ENCODE measurements around the gene TEX55.
A peak's percentile ranks its signal among the peaks of the same experiment; 100 is the strongest.
"Not testable (repeated sequence)": the region's sequence is repeated elsewhere in the genome, so short reads cannot be mapped to it uniquely, and the experiment has no call there.

TEX55 gene

DNA sequence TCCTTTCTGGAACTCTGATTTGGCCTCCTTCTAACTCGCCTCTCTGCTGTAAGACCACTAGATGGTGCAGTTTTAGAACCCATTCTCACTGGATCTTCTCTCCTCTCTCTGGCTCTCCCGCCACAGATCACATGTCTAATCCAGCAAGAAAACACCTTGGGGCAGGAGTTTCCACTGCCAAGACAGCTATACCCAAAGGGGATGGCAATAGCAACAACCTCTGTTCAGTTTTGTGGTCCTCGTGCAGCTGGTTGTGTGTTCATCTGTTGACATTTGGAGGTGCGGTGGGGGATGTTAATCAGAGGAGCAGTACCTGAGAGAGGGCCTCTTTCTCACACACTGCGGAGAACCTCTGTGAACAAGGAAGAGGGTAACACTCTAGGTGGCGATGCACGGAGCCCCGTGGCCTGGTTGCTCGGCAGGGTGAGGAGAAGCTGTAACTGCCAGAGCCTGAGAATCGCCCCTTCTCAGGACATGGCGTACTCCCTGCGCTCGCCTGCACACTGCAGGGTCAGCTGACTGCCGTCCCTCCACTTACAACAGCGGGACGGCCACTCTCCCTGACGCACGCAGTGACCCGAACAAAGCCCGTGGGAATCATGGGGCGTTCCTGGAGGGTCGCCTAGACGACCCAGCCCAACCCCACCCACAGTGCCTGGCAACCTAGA is at the start of gene TEX55:
TSS of gene TEX55 (plus strand) at position 666 of the 668 bp plus-strand sequence. CDS start 25 bp downstream, outside the sequence.
- peak; percentile 2 for DNase-seq

GRCh38 chr3:119098003-119098402 is 48.0 kb upstream of the TEX55 start:
- DNase-seq: no peak

- peak; percentile 27 for DNase-seq
Observed at GRCh38 chr3:119098619-119099222, 47.2 kb upstream of the TEX55 start.

DNA sequence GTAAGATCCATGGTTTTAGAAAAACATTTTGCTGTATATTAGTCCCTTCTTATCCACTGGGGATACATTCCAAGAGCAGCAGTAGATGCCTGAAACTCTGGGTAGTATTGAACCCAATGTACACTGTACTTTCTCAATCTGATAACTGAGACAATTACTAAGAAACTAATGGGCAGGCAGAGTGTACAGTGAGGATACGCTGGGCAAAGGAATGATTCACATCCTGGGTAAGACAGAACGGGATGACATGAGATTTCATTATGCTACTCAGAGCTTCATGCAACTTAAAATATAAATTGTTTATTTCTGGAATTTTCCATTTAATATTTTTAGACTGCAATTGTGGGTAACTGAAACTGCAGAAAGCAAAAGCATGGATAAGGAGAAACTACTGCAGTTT is 46.2 kb upstream of the TEX55 start:
- no peak for DNase-seq

GRCh38 chr3:119104031-119104430 is 41.9 kb upstream of the TEX55 start:
- DNase-seq: no peak

GRCh38 chr3:119118330-119118729 is 27.6 kb upstream of the TEX55 start:
- not testable (repeated sequence) for DNase-seq

DNA sequence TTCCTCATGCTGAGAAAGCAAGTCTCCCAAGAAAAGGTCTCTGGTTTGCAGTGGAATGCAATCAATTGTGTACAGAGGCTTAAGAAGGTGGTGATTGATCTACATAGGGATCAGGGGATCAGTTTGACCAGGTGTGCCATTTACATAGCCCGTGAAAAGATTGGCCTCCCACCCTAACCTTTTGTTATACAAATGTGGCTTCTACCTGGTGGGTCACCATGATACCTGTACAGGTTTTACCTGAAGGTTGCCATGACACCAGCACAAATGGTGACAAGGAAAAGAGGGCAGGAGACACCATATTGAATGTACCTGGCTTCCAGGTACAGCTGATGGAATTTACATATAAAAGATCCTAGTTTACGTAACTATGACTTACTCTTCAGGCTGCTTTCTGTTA is 25.5 kb upstream of the TEX55 start:
- no peak for DNase-seq

- DNase-seq: no peak
Observed at GRCh38 chr3:119122350-119122749, 23.6 kb upstream of the TEX55 start.

- DNase-seq: no peak
Observed at GRCh38 chr3:119125342-119125741, 20.6 kb upstream of the TEX55 start.

DNA sequence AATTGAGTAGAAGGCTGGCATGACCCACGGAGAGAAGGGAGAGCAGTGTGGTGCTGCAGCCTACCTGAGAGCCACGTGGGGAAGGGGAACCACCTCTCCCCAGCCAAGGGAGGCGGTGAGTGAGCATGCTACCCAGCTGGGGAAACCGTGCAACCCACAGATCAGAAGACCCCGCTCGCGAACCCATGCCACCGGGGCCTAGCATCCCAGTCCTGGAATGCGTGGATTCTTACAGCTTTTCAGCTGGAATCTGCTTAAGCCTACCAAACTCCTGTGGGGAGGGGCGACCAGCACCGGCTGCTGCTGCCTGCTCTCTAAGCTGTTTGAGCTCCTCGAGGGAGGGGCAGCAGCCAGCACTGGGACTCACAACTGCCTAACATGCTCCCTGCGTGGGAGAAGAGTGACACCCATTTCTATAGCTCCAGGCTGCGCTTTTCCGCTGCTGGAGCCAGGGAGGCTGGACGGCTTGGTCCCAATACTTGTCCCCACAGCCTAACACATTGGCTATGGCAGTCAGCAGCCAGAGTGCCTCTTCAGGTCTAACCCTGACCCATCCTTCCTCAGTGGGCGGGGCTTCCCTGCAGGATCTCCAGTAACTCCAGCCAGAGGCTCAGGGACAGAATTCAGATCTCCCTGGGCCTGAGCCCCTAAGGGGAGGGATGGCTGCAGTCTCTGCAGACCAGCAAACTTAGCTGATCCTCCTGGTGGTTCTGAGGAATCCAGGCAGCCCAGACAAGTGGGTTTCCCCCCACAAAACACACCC is 20.0 kb upstream of the TEX55 start:
- no peak for DNase-seq

GRCh38 chr3:119130291-119130690 is 15.7 kb upstream of the TEX55 start:
- DNase-seq: not testable (repeated sequence)

DNA sequence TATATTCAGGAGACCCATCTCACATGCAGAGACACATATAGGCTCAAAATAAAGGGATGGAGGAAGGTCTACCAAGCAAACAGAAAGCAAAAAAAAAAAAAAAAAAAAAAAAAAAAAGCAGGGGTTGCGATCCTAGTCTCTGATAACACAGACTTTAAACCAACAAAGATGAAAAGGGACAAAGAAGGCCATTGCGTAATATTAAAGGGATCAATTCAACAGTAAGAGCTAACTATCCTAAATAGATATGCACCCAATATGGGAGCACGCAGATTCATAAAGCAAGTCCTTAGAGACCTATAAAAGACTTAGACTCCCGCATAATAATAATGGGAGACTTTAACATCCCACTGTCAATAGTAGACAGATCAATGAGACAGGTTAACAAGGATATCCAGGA is 13.7 kb upstream of the TEX55 start:
- DNase-seq: not testable (repeated sequence)

DNA sequence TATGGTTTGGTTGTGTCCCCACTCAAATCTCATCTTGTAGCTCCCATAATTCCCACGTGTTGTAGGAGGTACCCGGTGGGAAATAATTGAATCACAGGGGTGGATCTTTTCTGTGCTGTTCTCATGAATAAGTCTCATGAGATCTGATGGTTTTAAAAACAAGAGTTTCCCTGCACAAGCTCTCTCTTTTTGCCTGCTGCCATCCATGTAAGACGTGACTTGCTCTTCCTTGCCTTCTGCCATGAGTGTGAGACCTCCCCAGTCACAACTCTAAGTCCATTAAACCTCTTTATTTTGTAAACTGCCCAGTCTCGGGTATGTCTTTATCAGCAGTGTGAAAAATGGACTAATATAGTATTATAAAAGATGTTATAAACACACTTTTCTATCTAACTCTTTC is 6.6 kb upstream of the TEX55 start:
- DNase-seq: not testable (repeated sequence)

DNA sequence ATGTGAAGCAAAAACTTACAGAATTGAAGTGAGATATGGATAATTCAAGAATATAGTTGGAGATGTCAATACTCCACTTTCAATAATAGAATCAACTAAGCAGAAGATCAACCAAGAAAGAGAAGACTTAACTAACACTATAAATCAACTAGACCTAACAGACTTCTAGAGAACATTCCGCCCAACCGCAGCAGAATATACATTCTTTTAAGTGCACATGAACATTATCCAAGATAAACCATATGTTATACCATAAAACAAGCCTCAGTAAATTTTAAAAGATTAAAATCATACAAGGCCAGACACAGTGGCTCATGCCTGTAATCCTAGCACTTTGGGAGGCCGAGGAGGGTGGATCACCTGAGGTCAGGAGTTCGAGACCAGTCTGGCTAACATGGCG is 5.5 kb upstream of the TEX55 start:
- no peak for DNase-seq

- no peak for DNase-seq
Observed at GRCh38 chr3:119145128-119145499, 851 bp upstream of the TEX55 start.

DNA sequence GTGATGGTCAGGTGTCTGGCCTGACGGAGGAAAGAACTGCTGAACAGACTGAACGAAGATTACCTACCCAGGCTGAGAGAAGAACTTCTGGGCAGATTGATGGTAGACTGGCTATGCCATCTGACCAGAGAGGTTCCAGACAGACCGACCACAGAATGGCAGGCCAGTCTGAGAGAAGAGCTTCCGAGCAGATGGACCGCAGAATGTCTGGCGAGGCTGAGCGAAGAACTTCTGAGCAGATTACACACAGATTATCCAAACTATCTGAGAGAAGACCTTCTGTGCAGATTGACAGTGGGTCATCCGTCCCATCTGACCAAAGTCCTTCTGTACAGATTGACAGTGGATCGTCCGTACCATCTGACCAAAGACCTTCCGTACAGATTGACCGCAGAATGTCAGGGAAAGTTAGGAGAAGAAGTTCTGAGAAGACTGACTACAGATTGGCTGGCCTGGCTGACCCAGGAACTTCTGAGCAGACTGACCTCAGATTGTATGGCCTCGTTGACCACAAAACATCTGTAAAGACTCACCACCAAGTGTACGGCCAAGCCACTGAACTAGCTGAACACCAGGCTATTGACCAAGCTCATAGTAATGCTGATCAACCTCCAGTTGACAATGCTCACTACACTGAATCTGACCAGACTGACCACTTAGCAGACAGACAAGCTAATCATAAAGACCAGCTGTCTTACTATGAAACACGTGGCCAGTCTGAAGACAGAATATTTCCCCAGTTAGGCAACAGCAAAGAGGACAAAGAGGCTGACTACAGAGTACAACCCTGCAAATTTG is 812 bp downstream of the TEX55 start:
- no peak for DNase-seq

GRCh38 chr3:119147494-119147893 is 1.5 kb downstream of the TEX55 start:
- no peak for DNase-seq

GRCh38 chr3:119148493-119149180 is 2.7 kb downstream of the TEX55 start:
- no peak for DNase-seq

GRCh38 chr3:119149484-119149883 is 3.5 kb downstream of the TEX55 start:
- no peak for DNase-seq

DNA sequence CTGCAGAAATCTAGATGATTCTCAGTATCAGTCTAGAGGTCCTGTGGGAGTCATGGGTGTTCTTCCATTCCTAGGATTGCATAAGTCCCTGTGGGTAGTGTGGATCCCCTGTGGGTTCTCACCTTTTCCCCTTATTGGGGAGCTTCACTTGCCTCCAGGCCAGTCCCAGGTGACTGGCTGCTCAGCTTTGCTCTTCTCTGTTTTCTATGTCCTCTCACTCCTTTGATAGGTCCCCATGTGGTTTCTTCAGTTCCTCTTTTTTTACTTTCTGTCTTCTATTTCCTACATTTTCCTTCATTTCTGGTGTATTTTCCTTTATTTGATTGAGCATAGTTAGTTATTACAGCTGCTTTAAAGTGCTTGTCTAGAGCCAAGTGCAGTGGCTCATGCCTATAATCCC is 10.9 kb downstream of the TEX55 start:
- DNase-seq: no peak

DNA sequence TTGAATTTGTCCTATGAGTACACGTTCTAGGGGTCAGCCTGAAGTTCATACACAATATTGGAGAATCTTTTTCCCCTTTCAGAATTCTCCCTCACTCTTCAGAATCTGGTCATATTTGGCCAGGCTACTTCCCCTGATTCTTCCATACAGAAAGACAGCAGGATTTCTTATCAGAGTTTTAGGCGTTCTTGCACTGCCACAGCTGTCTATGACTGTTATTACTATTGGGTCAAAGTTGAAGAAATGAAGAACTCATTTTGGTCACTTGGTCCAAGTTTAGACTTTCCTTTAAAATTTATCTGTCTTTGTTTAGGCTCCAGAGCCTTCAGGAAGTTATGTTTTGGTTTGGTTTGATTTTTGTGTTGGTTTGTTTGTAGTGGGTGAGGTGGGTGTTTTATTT is 12.0 kb downstream of the TEX55 start:
- no peak for DNase-seq

DNA sequence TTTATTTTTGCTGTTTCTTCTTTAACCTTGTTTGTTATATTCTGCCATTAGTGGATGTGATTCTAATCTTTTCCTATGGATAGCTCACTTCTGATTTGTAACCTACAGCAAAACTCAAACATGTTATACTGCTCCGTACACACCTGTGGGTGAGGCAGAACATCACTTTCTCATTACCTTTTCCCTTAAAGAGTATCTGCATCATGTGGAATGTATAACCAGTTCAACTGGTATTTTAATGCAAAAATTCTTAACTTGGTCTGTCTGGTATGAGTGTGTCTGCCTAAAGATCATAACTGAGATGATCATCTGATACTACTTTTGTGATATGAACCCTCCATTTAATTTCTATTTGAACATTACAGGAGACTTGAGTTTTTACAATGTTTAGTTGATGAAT is 14.4 kb downstream of the TEX55 start:
- DNase-seq: no peak

GRCh38 chr3:119160815-119161214 is 14.8 kb downstream of the TEX55 start:
- DNase-seq: no peak
